IMR-90 (cell line): ENCODE results near the gene SRD5A1. TPM values are rescaled to one million over a fixed set of nuclear protein-coding genes. Genes with fewer than 3 reads are reported as not detected.

Experiments used
- ATAC-seq: fragments of 200-7000 bp; cut with Tn5 transposase; 2 replicates; pipeline ENCODE4 v1.9.1; 2020; ENCODE audit warnings: low read depth, mild to moderate bottlenecking, moderate library complexity
- BruUV-seq: library from RNA; stranded (reverse); fragments of 400-500 nt; replicated peaks from 2 replicates; lab custom pipeline; 2021; lab: Mats Ljungman, UMichigan
- CTCF ChIA-PET: fragments of 300-600 bp; formaldehyde crosslinking; extraction: SDS; loops from one replicate; lab custom pipeline; 2021; ENCODE audit warnings: antibody characterized with exemption; lab: Yijun Ruan, JAX
- POLR2A ChIA-PET: fragments of 300-600 bp; sonication (Branson Sonifier 250); formaldehyde crosslinking; loops from one replicate; lab custom pipeline; 2022; ENCODE audit warnings: antibody characterized with exemption; ENCODE audit not compliant: unreplicated experiment; lab: Charles Lee
- DNase-seq: peaks from one replicate; pipeline ENCODE4 v3.0.0; 2013
- H2AFZ ChIP-seq: replicated peaks from 2 replicates; pipeline ENCODE3; 2013; ENCODE audit warnings: low read length, mild to moderate bottlenecking; ENCODE audit not compliant: poor library complexity
- H2AK5ac ChIP-seq: 2 replicates; pipeline ENCODE4 v1.6.1; 2013; ENCODE audit warnings: low read depth, low read length, inconsistent platforms
- H2AK9ac ChIP-seq: replicated peaks from 2 replicates; pipeline ENCODE3; 2013; ENCODE audit warnings: mild to moderate bottlenecking, low read depth, low read length, moderate library complexity; ENCODE audit not compliant: poor library complexity
- H2BK120ac ChIP-seq: 2 replicates; pipeline ENCODE4 v1.6.1; 2013; ENCODE audit warnings: low read depth, low read length, inconsistent platforms
- H2BK15ac ChIP-seq: 3 replicates; pipeline ENCODE4 v1.6.1; 2013; ENCODE audit warnings: low read depth, low read length, inconsistent platforms
- H2BK20ac ChIP-seq: 2 replicates; pipeline ENCODE4 v1.6.1; 2013; ENCODE audit warnings: low read depth, mild to moderate bottlenecking, inconsistent platforms, low read length, moderate library complexity
- H2BK5ac ChIP-seq: 2 replicates; pipeline ENCODE4 v1.6.1; 2013; ENCODE audit warnings: mild to moderate bottlenecking, low read depth, low read length, inconsistent platforms; ENCODE audit not compliant: poor library complexity, severe bottlenecking
- H3K14ac ChIP-seq: replicated peaks from 2 replicates; pipeline ENCODE4 v1.6.1; 2013; ENCODE audit warnings: low read depth, low read length, inconsistent platforms
- H3K18ac ChIP-seq: 2 replicates; pipeline ENCODE4 v1.6.1; 2013; ENCODE audit warnings: low read depth, low read length, control low read depth
- H3K23ac ChIP-seq: 2 replicates; pipeline ENCODE4 v1.6.1; 2013; ENCODE audit warnings: low read depth, low read length, inconsistent platforms
- H3K27ac ChIP-seq: 2 replicates; pipeline ENCODE4 v1.5.1; 2013; ENCODE audit warnings: mild to moderate bottlenecking, control low read depth, low read length; ENCODE audit not compliant: insufficient read depth
- H3K27me3 ChIP-seq: 2 replicates; pipeline ENCODE4 v1.6.1; 2013; ENCODE audit warnings: low read length; ENCODE audit not compliant: control insufficient read depth, insufficient read depth
- H3K36me3 ChIP-seq: 2 replicates; pipeline ENCODE4 v1.6.1; 2013; ENCODE audit warnings: low read length, mixed read lengths; ENCODE audit not compliant: control insufficient read depth, insufficient read depth
- H3K4ac ChIP-seq: 2 replicates; pipeline ENCODE4 v1.6.1; 2013; ENCODE audit warnings: low read depth, low read length, inconsistent platforms
- H3K4me1 ChIP-seq: 2 replicates; pipeline ENCODE4 v1.6.1; 2013; ENCODE audit warnings: low read length, mixed read lengths; ENCODE audit not compliant: control insufficient read depth, insufficient read depth
- H3K4me2 ChIP-seq: 2 replicates; pipeline ENCODE4 v1.6.1; 2013; ENCODE audit warnings: low read depth, mild to moderate bottlenecking, control low read depth, low read length, moderate library complexity
- H3K4me3 ChIP-seq: 2 replicates; pipeline ENCODE4 v1.5.1; 2013; ENCODE audit warnings: low read depth, mild to moderate bottlenecking, control low read depth, low read length, moderate library complexity; ENCODE audit not compliant: insufficient read depth
- H3K56ac ChIP-seq: 2 replicates; pipeline ENCODE4 v1.6.1; 2013; ENCODE audit warnings: low read length, inconsistent platforms; ENCODE audit not compliant: insufficient read depth; ENCODE audit errors: extremely low read depth
- H3K79me1 ChIP-seq, 2 experiments: 2 replicates each; pipeline ENCODE4 v1.6.1; 2013; ENCODE audit warnings: low read length in 2 of 2, inconsistent platforms in 1 of 2, low read depth in 1 of 2
- H3K9ac ChIP-seq: 2 replicates; pipeline ENCODE4 v1.6.1; 2013; ENCODE audit warnings: low read depth, low read length, control low read depth
- H3K9me1 ChIP-seq: 2 replicates; pipeline ENCODE4 v1.6.1; 2013; ENCODE audit warnings: low read length, inconsistent platforms; ENCODE audit not compliant: insufficient read depth
- H3K9me3 ChIP-seq: 2 replicates; pipeline ENCODE4 v1.6.1; 2013; ENCODE audit warnings: low read length; ENCODE audit not compliant: control insufficient read depth, insufficient read depth
- H4K20me1 ChIP-seq: 2 replicates; pipeline ENCODE4 v1.6.1; 2013; ENCODE audit warnings: low read length, inconsistent platforms; ENCODE audit not compliant: insufficient read depth
- H4K5ac ChIP-seq: 2 replicates; pipeline ENCODE4 v1.6.1; 2013; ENCODE audit warnings: mild to moderate bottlenecking, low read depth, low read length, control low read depth
- H4K8ac ChIP-seq, 2 experiments: 2 replicates each; pipeline ENCODE4 v1.6.1; 2013; ENCODE audit warnings: low read depth in 2 of 2, low read length in 2 of 2, control low read depth in 1 of 2, inconsistent platforms in 1 of 2
- H4K91ac ChIP-seq: 2 replicates; pipeline ENCODE4 v1.6.1; 2013; ENCODE audit warnings: low read depth, low read length, inconsistent platforms; ENCODE audit not compliant: insufficient read depth
- BHLHE40 ChIP-seq: fragments of 150-350 bp; IDR thresholded peaks from 2 replicates; pipeline ENCODE4 v1.6.1; 2016; ENCODE audit warnings: mild to moderate bottlenecking, low read depth, low read length
- CEBPB ChIP-seq: IDR thresholded peaks from 2 replicates; pipeline ENCODE4 v1.6.1; 2012; ENCODE audit warnings: low read depth, low read length, improper control_type of control experiment
- CHD1 ChIP-seq: IDR thresholded peaks from 2 replicates; pipeline ENCODE4 v1.6.1; 2012; ENCODE audit warnings: low read depth, low read length, improper control_type of control experiment
- ELK1 ChIP-seq: fragments of 150-350 bp; IDR thresholded peaks from 2 replicates; pipeline ENCODE4 v1.6.1; 2016; ENCODE audit warnings: low read depth, mild to moderate bottlenecking, low read length, moderate library complexity, borderline replicate concordance
- MAFK ChIP-seq: IDR thresholded peaks from 2 replicates; pipeline ENCODE4 v1.6.1; 2012; ENCODE audit warnings: low read depth, low read length, improper control_type of control experiment
- MAZ ChIP-seq: IDR thresholded peaks from 2 replicates; pipeline ENCODE4 v1.6.1; 2012; ENCODE audit warnings: low read depth, mild to moderate bottlenecking, low read length, improper control_type of control experiment, moderate library complexity, borderline replicate concordance
- MXI1 ChIP-seq: IDR thresholded peaks from 2 replicates; pipeline ENCODE4 v1.6.1; 2012; ENCODE audit warnings: low read depth, mild to moderate bottlenecking, low read length, moderate library complexity, borderline replicate concordance
- NFE2L2 ChIP-seq: fragments of 150-350 bp; IDR thresholded peaks from 2 replicates; pipeline ENCODE4 v1.6.1; 2016; ENCODE audit warnings: low read depth, mild to moderate bottlenecking, low read length
- POLR2A ChIP-seq: IDR thresholded peaks from 2 replicates; pipeline ENCODE4 v1.6.1; 2012; ENCODE audit warnings: mild to moderate bottlenecking, low read depth, low read length
- RFX5 ChIP-seq: IDR thresholded peaks from 2 replicates; pipeline ENCODE4 v1.8.0; 2012; ENCODE audit warnings: low read depth, mild to moderate bottlenecking, low read length, moderate library complexity
- SMC3 ChIP-seq: fragments of 150-350 bp; IDR thresholded peaks from 2 replicates; pipeline ENCODE4 v1.6.1; 2016; ENCODE audit warnings: low read depth, mild to moderate bottlenecking, antibody characterized with exemption, low read length, moderate library complexity
- USF2 ChIP-seq: fragments of 150-350 bp; IDR thresholded peaks from 2 replicates; pipeline ENCODE4 v1.6.1; 2017; ENCODE audit warnings: mild to moderate bottlenecking, antibody characterized with exemption, low read length, low read depth
- WGBS, 2 experiments: methylation state at CpG; one replicate each; pipeline versions ENCODE4 v1.1.5 to v1.1.7; 2013; ENCODE audit warnings: missing lambda C conversion rate in 2 of 2; ENCODE audit not compliant: insufficient read length in 1 of 2; ENCODE audit errors: extremely low coverage in 2 of 2; 5-methylcytosine and 5-hydroxymethylcytosine counted together
- dilution Hi-C: fragments of 300-500 bp; cut with HindIII; formaldehyde crosslinking; loops from one replicate; pipeline ENCODE4 v1.14.3; 2018; ENCODE audit warnings: low sequenced_read_pairs; ENCODE audit not compliant: unreplicated experiment
- in situ Hi-C: fragments of 300-500 bp; cut with MboI; formaldehyde crosslinking; loops from 3 replicates; pipeline ENCODE4 v1.14.3; 2019; ENCODE audit warnings: low sequenced_read_pairs, inconsistent platforms, mixed read lengths
- intact Hi-C: fragments of 100-400 bp; cut with micrococcal nuclease; formaldehyde crosslinking; loops from 2 replicates; pipeline ENCODE4 v1.10.0; 2022
- polyA plus RNA-seq, 3 experiments: library from polyadenylated mRNA; depleted of rRNA; stranded (reverse); fragments of >200 nt; gene quantifications; 2 replicates each; pipeline ENCODE4 v1.2.3, GENCODE V29; 2012; ENCODE audit warnings: low replicate concordance in 1 of 3
- total RNA-seq: library from RNA; depleted of rRNA; stranded (reverse); fragments of >200 nt; gene quantifications from 2 replicates; pipeline ENCODE4 v1.2.3, GENCODE V29; 2012
- TF ChIP-seq, protein P1 (sequence below): conservative IDR thresholded peaks from 2 replicates; pipeline ENCODE4 v1.5.1; 2012; ENCODE audit warnings: mild to moderate bottlenecking, low read depth, low read length, improper control_type of control experiment

The SRD5A1 gene
- total and polyA plus RNA-seq, 2 of the 4 experiments (the other 2 are of a cell fraction), result 6.3 to 18.2 TPM

GRCh38 chr5:6673031-6673430, 39.8 kb downstream of the SRD5A1 start:
- Histone ChIP-seq H3K56ac (no peak overlapping the region), H3K4me2 (no peak overlapping the region)
- POLR2A ChIA-PET, result no interaction called here

More at GRCh38 chr5:6673031-6673430, 39.8 kb downstream of the SRD5A1 start:
- H2AK5ac ChIP-seq, result no peak overlapping the region
- no peak overlapping the region for H2BK5ac ChIP-seq
- H3K4ac ChIP-seq, result no peak overlapping the region
- DNase-seq (no peak), ATAC-seq (no peak)
- no peaks in the 10 kb centered on the region for H3K27me3 ChIP-seq
- TF ChIP-seq, protein P1, sequence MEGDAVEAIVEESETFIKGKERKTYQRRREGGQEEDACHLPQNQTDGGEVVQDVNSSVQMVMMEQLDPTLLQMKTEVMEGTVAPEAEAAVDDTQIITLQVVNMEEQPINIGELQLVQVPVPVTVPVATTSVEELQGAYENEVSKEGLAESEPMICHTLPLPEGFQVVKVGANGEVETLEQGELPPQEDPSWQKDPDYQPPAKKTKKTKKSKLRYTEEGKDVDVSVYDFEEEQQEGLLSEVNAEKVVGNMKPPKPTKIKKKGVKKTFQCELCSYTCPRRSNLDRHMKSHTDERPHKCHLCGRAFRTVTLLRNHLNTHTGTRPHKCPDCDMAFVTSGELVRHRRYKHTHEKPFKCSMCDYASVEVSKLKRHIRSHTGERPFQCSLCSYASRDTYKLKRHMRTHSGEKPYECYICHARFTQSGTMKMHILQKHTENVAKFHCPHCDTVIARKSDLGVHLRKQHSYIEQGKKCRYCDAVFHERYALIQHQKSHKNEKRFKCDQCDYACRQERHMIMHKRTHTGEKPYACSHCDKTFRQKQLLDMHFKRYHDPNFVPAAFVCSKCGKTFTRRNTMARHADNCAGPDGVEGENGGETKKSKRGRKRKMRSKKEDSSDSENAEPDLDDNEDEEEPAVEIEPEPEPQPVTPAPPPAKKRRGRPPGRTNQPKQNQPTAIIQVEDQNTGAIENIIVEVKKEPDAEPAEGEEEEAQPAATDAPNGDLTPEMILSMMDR, result no peak
- TF ChIP-seq MAZ (no peak), NFE2L2 (no peak), BHLHE40 (no peak), MXI1 (no peak), CHD1 (no peak), RFX5 (no peak), CEBPB (no peak), POLR2A (no peak), SMC3 (no peak), ELK1 (no peak), MAFK (no peak), USF2 (no peak)
- in situ Hi-C loops, result no loop called here
- no peaks in the 10 kb centered on the region; the same call in 1 of the 2 replicates for H3K4me1 ChIP-seq
- dilution Hi-C loops, result no loop called here
- no peaks in the 10 kb centered on the region for H3K9me3 ChIP-seq
- no peak overlapping the region for H2AK9ac ChIP-seq
- no peak overlapping the region for H3K4me3 ChIP-seq
- no TSS peak for BruUV-seq
- H3K23ac ChIP-seq, result no peak overlapping the region
- H3K9ac ChIP-seq, result no peak overlapping the region
- H4K91ac ChIP-seq, result no peak overlapping the region
- H3K36me3 ChIP-seq, result peaks cover 5% of the 10 kb centered on the region
- no peaks in the 10 kb centered on the region for H4K20me1 ChIP-seq
- H4K8ac ChIP-seq, result no peak overlapping the region
- H3K14ac ChIP-seq, result no peak overlapping the region
- no peak overlapping the region for H3K18ac ChIP-seq
- intact Hi-C loops, result no loop called here
- WGBS, 2 experiments, result no CpG with 5 or more reads among the region's 5 CpGs
- CTCF ChIA-PET, result no interaction called here
- no peak overlapping the region for H2BK15ac ChIP-seq
- no peaks in the 10 kb centered on the region for H3K79me1 ChIP-seq
- H2AFZ ChIP-seq, result no peak overlapping the region
- H2BK120ac ChIP-seq, result no peak overlapping the region
- H3K27ac ChIP-seq, result no peak overlapping the region
- no peaks in the 10 kb centered on the region for H3K9me1 ChIP-seq
- H2BK20ac ChIP-seq, result no peak overlapping the region
- no peak overlapping the region for H4K5ac ChIP-seq
